Thoracic aorta (tissue), 2 donors: ENCODE data around the gene VPS72. TPM values are rescaled to one million over a fixed set of nuclear protein-coding genes. Genes with fewer than 3 reads are reported as not detected.
A peak's percentile ranks its signal among the peaks of the same experiment; 100 is the strongest.

Experiments
- ATAC-seq: fragments of 150-250 bp; one replicate; pipeline ENCODE4 v1.8.0; 2017; ENCODE audit warnings: low read depth; ENCODE audit not compliant: insufficient number of reproducible peaks, low FRiP score
- DNase-seq: peaks from one replicate; pipeline ENCODE4 v3.0.0-alpha.2; 2020; ENCODE audit warnings: low spot score
- H3K27ac ChIP-seq, 2 donors: fragments of 200-600 bp; sonication (generic); 1 replicate in 1 of 2; 2 replicates in 1 of 2; pipeline ENCODE4 v1.5.1; 2016; ENCODE audit warnings: mild to moderate bottlenecking in 2 of 2, moderate library complexity in 2 of 2
- H3K27me3 ChIP-seq: fragments of 200-600 bp; sonication (generic); replicated peaks from 2 replicates; pipeline ENCODE4 v1.6.0; 2016; ENCODE audit warnings: mild to moderate bottlenecking; ENCODE audit not compliant: insufficient read depth
- H3K36me3 ChIP-seq: fragments of 200-600 bp; sonication (generic); one replicate; pipeline ENCODE4 v1.5.1; 2016
- H3K4me1 ChIP-seq, 2 donors: fragments of 200-600 bp; sonication (generic); 1 replicate in 1 of 2; 2 replicates in 1 of 2; pipeline versions ENCODE4 v1.5.1 to v1.6.0; 2016; ENCODE audit warnings: low read depth in 2 of 2, mild to moderate bottlenecking in 1 of 2; ENCODE audit not compliant: control insufficient read depth in 1 of 2
- H3K4me3 ChIP-seq: fragments of 200-600 bp; sonication (generic); 2 replicates; pipeline ENCODE4 v1.5.1; 2016; ENCODE audit warnings: mild to moderate bottlenecking
- H3K9me3 ChIP-seq: fragments of 200-600 bp; sonication (generic); 2 replicates; pipeline ENCODE4 v1.5.1; 2016
- CTCF ChIP-seq: fragments of 200-600 bp; sonication (generic); IDR thresholded peaks from one replicate; pipeline ENCODE4 v1.5.1; 2019; ENCODE audit warnings: antibody characterized with exemption
- total RNA-seq, 2 donors: library from RNA; depleted of rRNA; stranded (reverse); fragments of >200 nt; gene quantifications; one replicate each; pipeline versions ENCODE4 v1.1.0 to v1.2.3, GENCODE V29; 2016

Gene VPS72
- total RNA-seq, 2 donors from 2014 or later = 32.5 to 39.7 TPM

DNA sequence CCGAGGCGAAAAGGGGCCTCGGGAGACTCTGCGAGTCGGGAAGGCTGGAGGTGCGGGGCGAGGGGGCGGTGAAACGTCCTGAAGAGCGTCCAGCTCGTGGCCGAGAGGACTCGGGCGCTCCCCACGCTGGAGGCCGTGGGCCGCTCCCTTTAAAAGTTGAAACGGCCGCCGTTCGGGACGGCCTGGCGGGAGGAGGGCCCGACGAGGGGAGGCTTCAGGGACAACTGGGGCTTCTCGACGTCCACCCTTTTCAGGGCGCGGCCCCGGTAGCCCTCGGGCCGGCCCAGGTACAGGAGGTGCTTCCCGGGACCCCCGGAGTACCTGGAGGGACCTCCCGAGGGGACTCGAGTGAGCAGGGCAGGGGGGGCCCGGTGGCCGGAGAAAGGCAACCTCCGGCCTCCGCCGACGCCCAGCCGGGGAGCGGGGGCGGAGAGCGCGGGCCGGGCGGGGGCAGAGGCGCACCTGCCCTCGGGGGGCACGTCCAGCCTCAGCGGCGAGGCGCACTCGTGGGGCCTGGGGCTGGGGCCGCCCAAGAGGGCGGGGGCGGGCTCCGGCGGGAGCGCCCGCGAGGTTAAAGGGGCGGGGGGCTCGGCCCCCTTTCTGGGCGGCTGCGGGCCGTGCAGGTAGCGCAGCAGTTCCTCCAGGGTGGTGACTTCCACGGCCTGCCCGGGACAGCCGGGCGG is 57.5 kb downstream of the VPS72 start:
- ATAC-seq = no peak
- TF ChIP-seq CTCF = no peak
- Histone ChIP-seq H3K9me3 (no peaks in the 10 kb centered on the region), H3K4me3 (peak overlapping the region; percentile 70), H3K36me3 (peaks cover 5% of the 10 kb centered on the region), H3K4me1 (no peaks in the 10 kb centered on the region), H3K27ac (no peak overlapping the region), H3K27me3 (no peaks in the 10 kb centered on the region)
- DNase-seq = no peak

DNA sequence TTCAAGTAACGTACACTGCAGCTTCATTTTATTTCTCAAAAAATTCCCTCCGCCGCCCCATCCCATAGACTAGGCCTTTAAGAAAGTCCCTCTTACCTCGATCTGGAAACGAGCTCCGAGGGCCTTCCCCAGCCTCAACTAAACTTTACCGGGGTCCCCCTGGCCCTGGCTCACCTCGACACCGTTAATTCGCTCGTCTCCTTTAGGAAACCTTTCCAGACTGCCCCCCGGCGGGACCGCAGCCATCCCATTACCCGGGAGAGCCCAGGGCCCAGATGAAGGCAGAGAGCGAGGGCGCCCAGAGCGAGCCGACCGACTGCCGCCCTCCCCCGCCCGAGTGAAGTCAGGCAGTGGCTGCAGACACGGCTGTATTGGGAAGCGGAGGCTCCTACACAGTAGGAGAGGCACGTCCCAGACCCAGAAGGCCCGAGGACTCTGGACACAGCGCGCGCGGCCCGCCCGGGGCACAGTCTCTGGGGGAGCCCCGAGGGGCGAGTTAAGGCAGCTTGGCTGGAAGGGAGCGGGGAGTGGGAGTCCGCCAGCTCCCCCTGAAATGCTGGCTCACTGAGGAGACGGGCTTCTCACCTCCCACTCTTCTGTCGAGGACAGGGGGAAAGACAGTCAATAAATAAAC is 58.2 kb downstream of the VPS72 start:
- peaks cover 5% of the 10 kb centered on the region for H3K36me3 ChIP-seq
- DNase-seq (no peak), ATAC-seq (no peak)
- H3K4me3 ChIP-seq = peak overlapping the region; percentile 70
- no peak for TF ChIP-seq CTCF
- no peaks in the 10 kb centered on the region for H3K9me3 ChIP-seq
- no peaks in the 10 kb centered on the region for H3K4me1 ChIP-seq
- H3K27ac ChIP-seq = no peak overlapping the region
- no peaks in the 10 kb centered on the region for H3K27me3 ChIP-seq

DNA sequence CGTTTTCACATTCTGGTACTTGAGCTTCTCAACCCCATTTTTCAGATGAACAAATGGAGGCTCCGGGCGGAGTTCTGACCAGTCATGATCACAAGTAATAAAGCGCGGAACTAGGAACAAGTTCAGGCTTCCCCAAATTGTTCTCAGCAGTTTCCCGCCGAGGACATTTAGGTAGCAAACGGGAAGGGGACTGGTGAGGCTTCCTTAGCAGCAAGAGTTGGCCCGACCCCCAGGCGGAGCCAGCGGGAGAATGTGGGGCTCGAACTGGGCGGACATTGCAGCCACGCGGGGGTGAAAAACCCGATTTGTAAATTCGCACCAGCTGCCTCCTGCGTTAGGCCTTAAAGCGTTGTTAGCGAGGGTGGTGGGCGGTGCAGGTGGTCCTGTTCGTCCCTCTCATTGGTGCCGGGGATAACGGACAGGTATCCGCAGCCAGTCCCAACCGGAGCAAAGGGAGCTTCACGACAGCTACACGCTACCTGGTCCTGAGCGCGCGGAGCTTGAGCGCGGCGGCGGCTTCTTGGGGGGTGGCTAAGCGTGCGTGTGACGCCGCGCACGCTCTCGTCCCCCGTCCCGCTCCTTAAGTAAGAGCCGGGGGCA is 58.9 kb downstream of the VPS72 start:
- DNase-seq = peak; percentile 29
- H3K27me3 ChIP-seq = no peaks in the 10 kb centered on the region
- no peak overlapping the region for H3K27ac ChIP-seq
- H3K36me3 ChIP-seq = no peaks in the 10 kb centered on the region
- ATAC-seq = no peak
- peak overlapping the region; percentile 70 for H3K4me3 ChIP-seq
- no peaks in the 10 kb centered on the region for H3K9me3 ChIP-seq
- TF ChIP-seq CTCF = no peak
- no peaks in the 10 kb centered on the region for H3K4me1 ChIP-seq

GRCh38 chr1:151128800-151129199 is 61.2 kb downstream of the VPS72 start:
- Histone ChIP-seq H3K4me1 (no peaks in the 10 kb centered on the region), H3K27me3 (no peaks in the 10 kb centered on the region), H3K36me3 (no peaks in the 10 kb centered on the region), H3K27ac (no peak overlapping the region), H3K9me3 (no peaks in the 10 kb centered on the region), H3K4me3 (no peak overlapping the region)
- ATAC-seq = no peak
- no peak for DNase-seq
- TF ChIP-seq CTCF = no peak

Other genes starting within 250 kb of the VPS72 start
- 100 to 1,000 TPM; 102 to 122 TPM for gene CERS2, start 215.4 kb downstream of the VPS72 start, total RNA-seq
- gene ANXA9, start 207.9 kb downstream of the VPS72 start, total RNA-seq = not detected
- gene MINDY1, start 183.3 kb downstream of the VPS72 start, total RNA-seq = 10 to 100 TPM; 16.9 to 28.3 TPM
- gene PRUNE1, start 181.7 kb downstream of the VPS72 start, total RNA-seq = 10 to 100 TPM; 16.5 to 21.3 TPM
- gene BNIPL, start 153.6 kb downstream of the VPS72 start, total RNA-seq = 1 to 10 TPM in 1 of 2 donors, under 1 TPM in 1; 0.14 to 2.6 TPM
- gene C1orf56, start 142.4 kb downstream of the VPS72 start, total RNA-seq = 1 to 10 TPM; 5.0 to 5.3 TPM
- gene CDC42SE1, start 130.6 kb downstream of the VPS72 start, total RNA-seq = 100 to 1,000 TPM in 1 of 2 donors, 10 to 100 TPM in 1; 66.2 to 134 TPM
- gene MLLT11, start 129.8 kb downstream of the VPS72 start, total RNA-seq = 1 to 10 TPM; 1.2 to 3.1 TPM
- 10 to 100 TPM; 24.6 to 33.0 TPM for gene GABPB2, start 119.4 kb downstream of the VPS72 start, total RNA-seq
- gene SEMA6C, start 43.6 kb downstream of the VPS72 start, total RNA-seq = 1 to 10 TPM; 6.3 to 6.8 TPM
- 10 to 100 TPM in 1 of 2 donors, 1 to 10 TPM in 1; 3.9 to 14.1 TPM for gene TNFAIP8L2, start 33.5 kb downstream of the VPS72 start, total RNA-seq
- gene LYSMD1, start 24.3 kb downstream of the VPS72 start, total RNA-seq = 1 to 10 TPM; 5.6 to 8.7 TPM
- 10 to 100 TPM; 19.1 to 27.7 TPM for gene SCNM1, start 24.1 kb downstream of the VPS72 start, total RNA-seq
- not detected for gene TMOD4, start 14.2 kb downstream of the VPS72 start, total RNA-seq
- gene PIP5K1A, start 8.4 kb upstream of the VPS72 start, total RNA-seq = 10 to 100 TPM; 49.7 to 97.6 TPM
- gene PSMD4, start 64.5 kb upstream of the VPS72 start, total RNA-seq = 10 to 100 TPM; 79.1 to 87.6 TPM
- gene ZNF687, start 92.1 kb upstream of the VPS72 start, total RNA-seq = 10 to 100 TPM; 22.7 to 32.2 TPM
- gene PI4KB, start 137.2 kb upstream of the VPS72 start, total RNA-seq = 10 to 100 TPM; 60.1 to 63.1 TPM
- gene RFX5, start 157.1 kb upstream of the VPS72 start, total RNA-seq = 10 to 100 TPM; 49.3 to 51.7 TPM
- gene SELENBP1, start 182.5 kb upstream of the VPS72 start, total RNA-seq = 10 to 100 TPM; 41.8 to 67.6 TPM
- gene PSMB4, start 209.4 kb upstream of the VPS72 start, total RNA-seq = 100 to 1,000 TPM; 168 to 209 TPM